Upper lobe of left lung (tissue), 4 donors: Measurements from ENCODE around the gene MICU2.

Experiments used
- EP300 ChIP-seq, 4 donors: sonication (generic); formaldehyde crosslinking; IDR thresholded peaks; one replicate each; pipeline ENCODE4 v1.5.1; 2017; ENCODE audit warnings: antibody characterized with exemption in 4 of 4, control low read depth in 2 of 4
- POLR2A ChIP-seq, 4 donors: fragments of 450-650 bp; IDR thresholded peaks; one replicate each; pipeline ENCODE4 v1.5.1; 2016 to 2017; ENCODE audit warnings: antibody characterized with exemption in 4 of 4, mild to moderate bottlenecking in 2 of 4
- POLR2AphosphoS5 ChIP-seq, 2 donors: sonication (generic); formaldehyde crosslinking; IDR thresholded peaks; one replicate each; pipeline ENCODE4 v1.5.1; 2017; ENCODE audit warnings: antibody characterized with exemption in 2 of 2
- TF ChIP-seq, protein P1 (sequence below), 6 experiments: fragments of 450-650 bp in 4 of 6; fragments of 200-600 bp in 2 of 6; sonication (generic) in 2 of 6; IDR thresholded peaks; one replicate each; pipeline ENCODE4 v1.5.1; 2016 to 2019; ENCODE audit warnings: antibody characterized with exemption in 6 of 6

GRCh38 chr13:21576426-21576825 lies 27.5 kb downstream of the MICU2 start:
- TF ChIP-seq POLR2A (IDR thresholded peaks at IDR 0.05), result no peak
- TF ChIP-seq, protein P1, sequence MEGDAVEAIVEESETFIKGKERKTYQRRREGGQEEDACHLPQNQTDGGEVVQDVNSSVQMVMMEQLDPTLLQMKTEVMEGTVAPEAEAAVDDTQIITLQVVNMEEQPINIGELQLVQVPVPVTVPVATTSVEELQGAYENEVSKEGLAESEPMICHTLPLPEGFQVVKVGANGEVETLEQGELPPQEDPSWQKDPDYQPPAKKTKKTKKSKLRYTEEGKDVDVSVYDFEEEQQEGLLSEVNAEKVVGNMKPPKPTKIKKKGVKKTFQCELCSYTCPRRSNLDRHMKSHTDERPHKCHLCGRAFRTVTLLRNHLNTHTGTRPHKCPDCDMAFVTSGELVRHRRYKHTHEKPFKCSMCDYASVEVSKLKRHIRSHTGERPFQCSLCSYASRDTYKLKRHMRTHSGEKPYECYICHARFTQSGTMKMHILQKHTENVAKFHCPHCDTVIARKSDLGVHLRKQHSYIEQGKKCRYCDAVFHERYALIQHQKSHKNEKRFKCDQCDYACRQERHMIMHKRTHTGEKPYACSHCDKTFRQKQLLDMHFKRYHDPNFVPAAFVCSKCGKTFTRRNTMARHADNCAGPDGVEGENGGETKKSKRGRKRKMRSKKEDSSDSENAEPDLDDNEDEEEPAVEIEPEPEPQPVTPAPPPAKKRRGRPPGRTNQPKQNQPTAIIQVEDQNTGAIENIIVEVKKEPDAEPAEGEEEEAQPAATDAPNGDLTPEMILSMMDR (IDR thresholded peaks at IDR 0.05), result no peak
- no peak for TF ChIP-seq POLR2AphosphoS5 (IDR thresholded peaks at IDR 0.05)
- TF ChIP-seq EP300 (IDR thresholded peaks at IDR 0.05), result no peak
